Measurements from ENCODE around the gene CEMIP. TPM values are rescaled to one million over a fixed set of nuclear protein-coding genes. Genes with fewer than 3 reads are reported as not detected.

Gene CEMIP
- total RNA-seq, 2 experiments from 2014 or later: not detected

DNA sequence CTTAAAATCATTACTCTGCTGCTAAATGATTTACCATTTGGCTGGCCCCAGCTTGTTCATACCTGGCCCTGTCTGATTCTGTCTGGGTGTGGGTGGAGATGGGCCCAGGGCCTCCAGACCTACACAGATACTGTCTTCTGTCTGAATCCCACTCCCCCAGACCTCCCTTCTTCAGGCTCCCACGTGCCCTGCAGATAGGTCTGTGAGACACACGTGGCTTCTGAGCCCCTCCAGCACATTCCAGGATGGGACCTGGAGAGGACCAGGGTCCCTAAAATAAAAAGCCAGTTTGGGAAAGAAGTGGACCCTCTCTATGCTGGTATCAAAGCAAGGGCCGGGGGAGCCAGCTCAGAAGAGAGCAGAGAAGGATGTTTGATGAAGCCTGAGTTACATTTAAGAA is 14.6 kb upstream of the CEMIP start:
- Histone ChIP-seq H2AFZ (ENCODE audit: low read length) (no peak overlapping the region), H3K4me3 (ENCODE audit: low read depth, low read length, poor library complexity, severe bottlenecking) (no peak overlapping the region), H3K27ac (ENCODE audit: low read depth, low read length, poor library complexity, severe bottlenecking) (no peak overlapping the region), H3K4me1 (ENCODE audit: insufficient read depth, low read length, poor library complexity, severe bottlenecking) (no peaks in the 10 kb centered on the region), H3K9me3 (ENCODE audit: low read length) (no peaks in the 10 kb centered on the region), H3K4me2 (ENCODE audit: low read length) (no peak overlapping the region), H3K79me2 (ENCODE audit: insufficient read depth, low read depth, low read length) (no peaks in the 10 kb centered on the region), H3K36me3 (ENCODE audit: insufficient read depth, low read length) (no peaks in the 10 kb centered on the region), H4K20me1 (ENCODE audit: insufficient read depth, low read length) (no peaks in the 10 kb centered on the region), H3K9me2 (ENCODE audit: insufficient read depth, low read length) (no peaks in the 10 kb centered on the region)
- TF ChIP-seq EZH2phosphoT487 (IDR thresholded peaks at IDR 0.05; ENCODE audit: borderline replicate concordance, low read depth, low read length): no peak
- TF ChIP-seq, protein P1, sequence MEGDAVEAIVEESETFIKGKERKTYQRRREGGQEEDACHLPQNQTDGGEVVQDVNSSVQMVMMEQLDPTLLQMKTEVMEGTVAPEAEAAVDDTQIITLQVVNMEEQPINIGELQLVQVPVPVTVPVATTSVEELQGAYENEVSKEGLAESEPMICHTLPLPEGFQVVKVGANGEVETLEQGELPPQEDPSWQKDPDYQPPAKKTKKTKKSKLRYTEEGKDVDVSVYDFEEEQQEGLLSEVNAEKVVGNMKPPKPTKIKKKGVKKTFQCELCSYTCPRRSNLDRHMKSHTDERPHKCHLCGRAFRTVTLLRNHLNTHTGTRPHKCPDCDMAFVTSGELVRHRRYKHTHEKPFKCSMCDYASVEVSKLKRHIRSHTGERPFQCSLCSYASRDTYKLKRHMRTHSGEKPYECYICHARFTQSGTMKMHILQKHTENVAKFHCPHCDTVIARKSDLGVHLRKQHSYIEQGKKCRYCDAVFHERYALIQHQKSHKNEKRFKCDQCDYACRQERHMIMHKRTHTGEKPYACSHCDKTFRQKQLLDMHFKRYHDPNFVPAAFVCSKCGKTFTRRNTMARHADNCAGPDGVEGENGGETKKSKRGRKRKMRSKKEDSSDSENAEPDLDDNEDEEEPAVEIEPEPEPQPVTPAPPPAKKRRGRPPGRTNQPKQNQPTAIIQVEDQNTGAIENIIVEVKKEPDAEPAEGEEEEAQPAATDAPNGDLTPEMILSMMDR (conservative IDR thresholded peaks at IDR 0.05; ENCODE audit: low read length): no peak
- DNase-seq (ENCODE audit: low spot score): no peak
- CTCF ChIA-PET (ENCODE audit: unreplicated experiment): no interaction called here
- intact Hi-C loops (cut with micrococcal nuclease; ENCODE audit: unreplicated experiment): no loop called here
- no TSS peak for BruUV-seq (replicated peaks)
- POLR2A ChIA-PET: no interaction called here

DNA sequence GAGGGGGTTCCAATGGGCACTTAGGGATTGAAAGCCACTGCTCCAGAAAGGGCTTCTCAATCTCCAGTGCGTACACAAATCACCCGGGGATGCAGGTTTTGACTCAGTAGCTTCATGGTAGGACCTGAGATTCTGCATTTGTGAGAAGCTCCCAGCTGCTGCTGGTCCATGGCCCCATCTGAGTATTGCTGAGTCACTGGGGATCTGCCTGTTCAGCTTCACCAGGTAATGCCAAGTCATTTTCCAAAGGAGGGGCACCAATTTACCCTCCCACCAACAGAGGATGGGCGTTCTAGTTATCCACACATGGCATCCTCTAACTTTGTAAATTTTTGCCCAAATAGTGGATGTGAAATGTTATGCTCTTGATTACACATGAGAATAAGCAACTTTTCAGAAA is 12.9 kb upstream of the CEMIP start:
- no peak overlapping the region for H3K27ac ChIP-seq (ENCODE audit: low read depth, low read length, poor library complexity, severe bottlenecking)
- H3K79me2 ChIP-seq (ENCODE audit: insufficient read depth, low read depth, low read length): no peaks in the 10 kb centered on the region
- H3K36me3 ChIP-seq (ENCODE audit: insufficient read depth, low read length): no peaks in the 10 kb centered on the region
- POLR2A ChIA-PET: no interaction called here
- TF ChIP-seq, protein P1 (conservative IDR thresholded peaks at IDR 0.05; ENCODE audit: low read length): no peak
- TF ChIP-seq EZH2phosphoT487 (IDR thresholded peaks at IDR 0.05; ENCODE audit: borderline replicate concordance, low read depth, low read length): no peak
- H3K9me3 ChIP-seq (ENCODE audit: low read length): no peaks in the 10 kb centered on the region
- CTCF ChIA-PET (ENCODE audit: unreplicated experiment): no interaction called here
- H3K4me2 ChIP-seq (ENCODE audit: low read length): no peak overlapping the region
- no peaks in the 10 kb centered on the region for H4K20me1 ChIP-seq (ENCODE audit: insufficient read depth, low read length)
- no peak overlapping the region for H3K4me3 ChIP-seq (ENCODE audit: low read depth, low read length, poor library complexity, severe bottlenecking)
- H3K9me2 ChIP-seq (ENCODE audit: insufficient read depth, low read length): no peaks in the 10 kb centered on the region
- no peaks in the 10 kb centered on the region for H3K4me1 ChIP-seq (ENCODE audit: insufficient read depth, low read length, poor library complexity, severe bottlenecking)
- no peak for DNase-seq (ENCODE audit: low spot score)
- no TSS peak for BruUV-seq (replicated peaks)
- H2AFZ ChIP-seq (ENCODE audit: low read length): no peak overlapping the region
- intact Hi-C loops (cut with micrococcal nuclease; ENCODE audit: unreplicated experiment): no loop called here

DNA sequence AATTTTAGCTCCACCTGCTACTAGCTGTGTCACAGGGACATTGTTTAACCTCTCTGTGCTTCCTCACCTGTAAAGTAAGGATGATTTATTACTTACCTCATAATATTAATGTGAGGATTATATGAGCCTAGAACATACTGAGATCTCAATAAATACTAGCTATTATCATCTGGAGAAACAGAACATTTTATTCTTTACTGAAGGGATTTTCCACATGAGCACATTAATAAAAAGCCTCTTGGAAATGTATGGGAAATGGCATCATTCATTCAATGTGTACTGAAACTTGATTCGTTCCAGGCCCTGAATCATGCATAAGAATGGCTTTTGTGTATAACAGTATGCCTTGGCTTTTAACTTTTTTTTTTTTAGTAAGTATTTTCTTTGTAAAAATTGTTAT is 11.0 kb upstream of the CEMIP start:
- H3K9me3 ChIP-seq (ENCODE audit: low read length): no peaks in the 10 kb centered on the region
- H3K79me2 ChIP-seq (ENCODE audit: insufficient read depth, low read depth, low read length): no peaks in the 10 kb centered on the region
- intact Hi-C loops (cut with micrococcal nuclease; ENCODE audit: unreplicated experiment): no loop called here
- no peaks in the 10 kb centered on the region for H3K4me1 ChIP-seq (ENCODE audit: insufficient read depth, low read length, poor library complexity, severe bottlenecking)
- H3K36me3 ChIP-seq (ENCODE audit: insufficient read depth, low read length): no peaks in the 10 kb centered on the region
- no peaks in the 10 kb centered on the region for H4K20me1 ChIP-seq (ENCODE audit: insufficient read depth, low read length)
- DNase-seq (ENCODE audit: low spot score): no peak
- no peak overlapping the region for H3K27ac ChIP-seq (ENCODE audit: low read depth, low read length, poor library complexity, severe bottlenecking)
- H2AFZ ChIP-seq (ENCODE audit: low read length): no peak overlapping the region
- no peak overlapping the region for H3K4me3 ChIP-seq (ENCODE audit: low read depth, low read length, poor library complexity, severe bottlenecking)
- no peaks in the 10 kb centered on the region for H3K9me2 ChIP-seq (ENCODE audit: insufficient read depth, low read length)
- POLR2A ChIA-PET: no interaction called here
- BruUV-seq (replicated peaks): no TSS peak
- no peak for TF ChIP-seq EZH2phosphoT487 (IDR thresholded peaks at IDR 0.05; ENCODE audit: borderline replicate concordance, low read depth, low read length)
- TF ChIP-seq, protein P1 (conservative IDR thresholded peaks at IDR 0.05; ENCODE audit: low read length): no peak
- CTCF ChIA-PET (ENCODE audit: unreplicated experiment): no interaction called here
- no peak overlapping the region for H3K4me2 ChIP-seq (ENCODE audit: low read length)

Measured in OCI-LY7 (cell line).